Tongue (tissue), 2 donors: ENCODE measurements around the gene TBX4. TPM values are rescaled to one million over a fixed set of nuclear protein-coding genes. Genes with fewer than 3 reads are reported as not detected.

Source experiments
- DNase-seq: peaks from one replicate; pipeline ENCODE4 v3.0.0-alpha.2; 2015
- total RNA-seq: library from RNA; depleted of rRNA; stranded (reverse); fragments of >200 nt; gene quantifications from one replicate; pipeline ENCODE4 v1.2.3, GENCODE V29; 2014

TBX4 gene
- total RNA-seq, 1 donor from 2014 or later = 2.2 TPM

- DNase-seq = no peak
These were observed 2.4 kb downstream of the TBX4 start for GRCh38 chr17:61454381-61455323.

GRCh38 chr17:61455324-61456060 lies 3.3 kb downstream of the TBX4 start:
- DNase-seq = no peak

- DNase-seq = no peak
These were observed 3.9 kb downstream of the TBX4 start for GRCh38 chr17:61456061-61456681.

GRCh38 chr17:61456688-61457225 lies 4.5 kb downstream of the TBX4 start:
- DNase-seq = no peak

GRCh38 chr17:61457226-61457983 lies 5.2 kb downstream of the TBX4 start:
- DNase-seq = no peak

- no peak for DNase-seq
These were observed 5.8 kb downstream of the TBX4 start for GRCh38 chr17:61458000-61458399.

- DNase-seq = no peak
These were observed 6.4 kb downstream of the TBX4 start for GRCh38 chr17:61458421-61459141.

GRCh38 chr17:61459142-61459809 lies 7.1 kb downstream of the TBX4 start:
- DNase-seq = no peak

- no peak for DNase-seq
These were observed 7.9 kb downstream of the TBX4 start for GRCh38 chr17:61459939-61460718.

GRCh38 chr17:61460796-61461585 lies 8.8 kb downstream of the TBX4 start:
- no peak for DNase-seq

GRCh38 chr17:61461586-61461966 lies 9.4 kb downstream of the TBX4 start:
- DNase-seq = no peak

GRCh38 chr17:61461967-61462718 lies 9.9 kb downstream of the TBX4 start:
- no peak for DNase-seq

- DNase-seq = no peak
These were observed 10.6 kb downstream of the TBX4 start for GRCh38 chr17:61462719-61463315.

GRCh38 chr17:61463316-61464129 lies 11.3 kb downstream of the TBX4 start:
- DNase-seq = peak; percentile 61

- peak; percentile 55 for DNase-seq
These were observed 12.1 kb downstream of the TBX4 start for GRCh38 chr17:61464130-61464842.

- no peak for DNase-seq
These were observed 12.6 kb downstream of the TBX4 start for GRCh38 chr17:61464843-61465180.
